ENCODE results near the gene DDX28. TPM values are rescaled to one million over a fixed set of nuclear protein-coding genes. Genes with fewer than 3 reads are reported as not detected.
"Not testable (repeated sequence)": the region's sequence is repeated elsewhere in the genome, so short reads cannot be mapped to it uniquely, and the experiment has no call there.

Gene DDX28
- total RNA-seq, 2 experiments from 2014 or later: 12.8 to 14.5 TPM

DNA sequence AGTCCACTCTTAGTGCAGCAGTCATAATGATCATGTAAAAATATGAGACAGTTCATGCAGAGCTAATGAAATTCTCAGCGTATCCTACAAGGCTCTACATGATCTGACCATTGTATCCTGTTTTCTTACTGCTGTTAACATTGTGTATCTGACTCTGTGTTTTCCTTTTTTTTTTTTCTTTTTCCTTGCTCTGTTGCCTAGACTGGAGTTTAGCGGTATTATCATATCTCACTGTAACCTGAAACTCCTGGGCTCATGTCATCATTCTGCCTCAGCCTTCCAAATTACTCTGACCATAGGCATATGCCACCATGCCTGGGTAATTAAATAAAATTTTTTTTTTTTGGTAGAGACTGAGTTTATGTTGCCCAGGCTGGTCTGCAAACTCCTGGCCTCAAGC lies 12.2 kb upstream of the DDX28 start:
- Mint-ChIP-seq H3K4me1 (ENCODE audit: low read depth) (peaks cover 6% of the 10 kb centered on the region), H3K36me3 (peaks cover 14% of the 10 kb centered on the region), H3K4me3 (no peak overlapping the region), H3K9me3 (no peaks in the 10 kb centered on the region), H3K27me3 (no peaks in the 10 kb centered on the region), H3K27ac (no peak overlapping the region)
- intact Hi-C loops (cut with micrococcal nuclease): no loop called here
- ChIA-PET POLR2A (no interaction called here), CTCF (interaction anchor here (0.6 to 1.8 kb wide), 2 partner anchors 32 to 219 kb away, joined by 4 to 10 read pairs; no protein-coding TSS in a partner anchor)
- no peak for DNase-seq

DNA sequence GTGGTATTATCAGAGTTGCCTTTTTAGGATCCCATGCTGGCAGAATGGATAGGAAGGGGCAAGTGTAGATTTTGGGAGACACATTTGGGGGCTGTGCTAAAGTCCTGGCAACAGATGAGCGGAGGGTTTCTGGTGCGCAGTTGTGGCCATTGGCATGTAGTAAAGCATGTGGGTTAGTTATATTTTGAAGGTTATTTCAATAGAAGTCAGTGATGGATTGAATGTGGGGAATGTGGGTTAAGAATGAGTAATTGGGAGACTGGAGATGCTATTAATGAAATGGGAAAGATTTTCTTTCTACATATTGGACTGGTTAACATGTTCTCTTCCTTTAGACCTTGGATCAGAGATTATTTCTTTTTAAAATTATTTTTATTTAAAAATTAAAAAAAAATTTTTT lies 10.1 kb upstream of the DDX28 start:
- Mint-ChIP-seq H3K4me1 (ENCODE audit: low read depth) (peaks cover 4% of the 10 kb centered on the region), H3K36me3 (peaks cover 12% of the 10 kb centered on the region)

DNA sequence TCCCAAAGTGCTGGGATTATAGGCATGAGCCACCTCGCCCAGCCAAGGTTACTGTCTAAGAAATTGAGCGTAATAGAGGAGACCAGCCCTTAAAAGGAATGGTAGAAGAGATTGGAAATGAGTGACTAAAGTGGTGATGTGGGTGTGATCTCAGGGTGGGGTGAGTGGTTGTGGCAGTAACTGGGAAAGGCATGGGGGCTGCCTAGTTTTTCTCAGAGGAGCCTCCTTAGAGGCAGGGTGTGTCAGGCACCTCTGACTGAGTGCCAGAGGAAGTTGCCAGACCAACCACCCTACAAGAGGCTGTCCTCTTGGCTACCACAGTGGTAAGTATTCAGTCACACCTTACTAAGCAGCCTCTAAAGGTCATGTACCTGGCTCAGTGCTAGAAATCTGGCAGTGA lies 8.9 kb upstream of the DDX28 start:
- no peak overlapping the region for H3K4me3 Mint-ChIP-seq
- ChIA-PET CTCF (no interaction called here), POLR2A (no interaction called here)
- H3K27me3 Mint-ChIP-seq: no peaks in the 10 kb centered on the region
- H3K36me3 Mint-ChIP-seq: peaks cover 17% of the 10 kb centered on the region
- DNase-seq: no peak
- H3K4me1 Mint-ChIP-seq (ENCODE audit: low read depth): peaks cover 4% of the 10 kb centered on the region
- intact Hi-C loops (cut with micrococcal nuclease): no loop called here
- H3K9me3 Mint-ChIP-seq: no peaks in the 10 kb centered on the region
- peak overlapping the region; percentile 2 for H3K27ac Mint-ChIP-seq

More for the DNA sequence above, 10.1 kb upstream of the DDX28 start:
- no peak overlapping the region for H3K27ac Mint-ChIP-seq
- no peaks in the 10 kb centered on the region for H3K9me3 Mint-ChIP-seq
- no peak overlapping the region for H3K4me3 Mint-ChIP-seq
- intact Hi-C loops (cut with micrococcal nuclease): no loop called here
- ChIA-PET POLR2A (no interaction called here), CTCF (no interaction called here)
- DNase-seq: no peak
- no peaks in the 10 kb centered on the region for H3K27me3 Mint-ChIP-seq

DNA sequence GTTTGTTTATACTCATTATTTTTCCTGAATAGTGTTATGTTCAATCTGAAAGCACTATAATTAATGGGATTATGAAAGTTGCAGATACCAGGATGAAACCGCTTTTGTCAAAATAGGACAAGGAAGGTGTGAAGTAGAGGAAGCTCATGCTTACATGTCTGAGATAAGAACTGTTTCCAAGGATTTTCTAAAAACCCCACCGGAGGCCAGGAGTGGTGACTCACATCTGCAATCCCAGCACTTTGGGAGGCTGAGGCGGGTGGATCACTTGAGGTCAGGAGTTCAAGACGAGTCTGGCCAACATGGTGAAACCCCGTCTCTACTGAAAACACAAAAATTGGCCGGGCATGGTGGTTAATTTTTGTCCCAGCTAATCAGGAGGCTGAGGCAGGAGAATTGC lies 7.1 kb upstream of the DDX28 start:
- DNase-seq; POLR2A ChIA-PET; intact Hi-C loops (cut with micrococcal nuclease); H3K27ac Mint-ChIP-seq; H3K27me3 Mint-ChIP-seq; H3K9me3 Mint-ChIP-seq; H3K4me3 Mint-ChIP-seq; H3K4me1 Mint-ChIP-seq (ENCODE audit: low read depth): not testable (repeated sequence)
- CTCF ChIA-PET: interaction anchor here (3.4 kb wide), 1 partner anchor 11 kb away, joined by 19 read pairs; no protein-coding TSS in a partner anchor
- peaks cover 24% of the 10 kb centered on the region for H3K36me3 Mint-ChIP-seq

DNA sequence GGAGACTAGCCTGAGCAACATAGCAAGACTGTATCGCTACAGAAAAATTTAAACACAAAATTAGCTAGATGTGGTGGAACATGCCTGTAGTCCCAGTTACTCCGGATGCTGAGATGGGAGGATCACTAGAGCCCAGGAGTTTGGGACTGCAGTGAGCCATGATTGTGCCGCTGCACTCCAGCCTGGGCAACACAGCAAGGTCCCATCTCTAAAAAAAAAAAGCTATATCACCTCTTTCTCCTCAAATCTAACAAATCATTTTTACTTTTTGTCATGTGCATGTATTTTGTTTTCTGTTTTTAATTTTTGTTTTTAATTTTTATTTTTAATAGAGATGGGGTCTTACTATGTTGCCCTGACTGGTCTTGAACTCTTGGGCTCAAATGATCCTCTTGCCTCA lies 6.0 kb upstream of the DDX28 start:
- CTCF ChIA-PET: interaction anchor here (0.7 to 3.4 kb wide), 2 partner anchors 12 to 222 kb away, joined by 3 to 19 read pairs; partner anchors contain the start of gene TSNAXIP1
- no peaks in the 10 kb centered on the region for H3K9me3 Mint-ChIP-seq
- POLR2A ChIA-PET: no interaction called here
- no peak for DNase-seq
- H3K27me3 Mint-ChIP-seq: no peaks in the 10 kb centered on the region
- H3K27ac Mint-ChIP-seq: no peak overlapping the region
- H3K36me3 Mint-ChIP-seq: peaks cover 26% of the 10 kb centered on the region
- H3K4me3 Mint-ChIP-seq: no peak overlapping the region
- peaks cover 9% of the 10 kb centered on the region for H3K4me1 Mint-ChIP-seq (ENCODE audit: low read depth)
- intact Hi-C loops (cut with micrococcal nuclease): no loop called here

DNA sequence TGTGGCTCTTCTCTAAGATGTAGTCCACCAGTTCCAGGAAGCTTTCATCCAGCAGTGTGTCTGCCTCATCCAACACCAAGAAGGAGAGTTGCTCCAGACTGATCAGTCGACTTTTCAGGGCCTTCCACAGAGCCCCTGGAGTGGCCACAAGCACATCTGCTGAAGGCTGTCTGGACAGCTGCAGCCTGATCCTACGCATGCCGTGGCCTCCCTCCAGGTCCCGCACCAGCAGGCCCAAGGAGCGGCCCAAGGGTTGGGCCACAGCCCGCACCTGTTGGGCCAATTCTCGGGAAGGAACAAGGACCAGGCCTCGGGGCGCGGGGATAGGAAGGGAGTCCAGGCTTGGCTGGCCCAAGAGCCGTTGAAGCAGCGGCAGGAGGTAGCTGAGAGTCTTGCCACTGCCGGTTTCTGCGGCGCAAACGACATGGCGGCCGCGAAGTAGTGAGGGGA lies 729 bp downstream of the DDX28 start:
- Mint-ChIP-seq H3K27me3 (no peaks in the 10 kb centered on the region), H3K4me3 (peak overlapping the region; percentile 95), H3K9me3 (no peaks in the 10 kb centered on the region), H3K4me1 (ENCODE audit: low read depth) (peaks cover 26% of the 10 kb centered on the region), H3K27ac (peak overlapping the region; percentile 94), H3K36me3 (peaks cover 17% of the 10 kb centered on the region)
- CTCF ChIA-PET: interaction anchor here (1.0 to 4.4 kb wide), 6 partner anchors 14 to 359 kb away, joined by 3 to 27 read pairs (median 7); no protein-coding TSS in a partner anchor
- intact Hi-C loops (cut with micrococcal nuclease): loop anchor here (2.0 kb wide), 3 partner anchors 30 to 130 kb away; partner anchors contain the start of genes PSKH1 and PSMB10
- POLR2A ChIA-PET: interaction anchor here (0.7 to 3.3 kb wide), 6 partner anchors 16 to 189 kb away, joined by 3 to 19 read pairs (median 7); partner anchors contain the start of genes DPEP2 and PSMB10
- DNase-seq: no peak

DNA sequence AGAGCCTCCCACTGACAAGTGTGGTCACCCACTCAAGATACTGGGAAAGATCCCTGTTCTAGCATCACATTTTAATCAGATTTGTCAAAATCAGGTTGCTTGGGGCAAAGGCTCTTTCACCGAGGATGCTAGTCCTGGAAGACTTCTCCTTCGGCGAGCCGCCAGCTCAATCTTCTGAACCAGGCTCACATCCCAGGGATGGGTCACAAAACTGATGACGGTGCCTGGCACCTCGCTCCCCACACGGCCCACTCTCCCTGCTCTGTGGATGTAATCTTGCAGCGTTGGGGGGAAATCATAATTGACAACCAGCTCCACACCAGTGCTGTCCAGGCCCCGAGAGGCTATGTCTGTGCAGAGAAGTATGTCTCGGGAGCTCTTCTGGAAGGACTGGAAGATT lies 1.5 kb downstream of the DDX28 start:
- H3K4me3 Mint-ChIP-seq: peak overlapping the region; percentile 95
- intact Hi-C loops (cut with micrococcal nuclease): no loop called here
- ChIA-PET POLR2A (interaction anchor here (2.5 to 3.3 kb wide), 3 partner anchors 15 to 85 kb away, joined by 10 to 19 read pairs (median 17); partner anchors contain the start of genes DPEP2 and PSMB10), CTCF (interaction anchor here (1.0 to 2.6 kb wide), 5 partner anchors 13 to 358 kb away, joined by 3 to 9 read pairs (median 6); no protein-coding TSS in a partner anchor)
- peak overlapping the region; percentile 5 for H3K27ac Mint-ChIP-seq
- peaks cover 13% of the 10 kb centered on the region for H3K36me3 Mint-ChIP-seq
- H3K27me3 Mint-ChIP-seq: no peaks in the 10 kb centered on the region
- H3K9me3 Mint-ChIP-seq: no peaks in the 10 kb centered on the region
- H3K4me1 Mint-ChIP-seq (ENCODE audit: low read depth): peaks cover 26% of the 10 kb centered on the region
- DNase-seq: no peak

DNA sequence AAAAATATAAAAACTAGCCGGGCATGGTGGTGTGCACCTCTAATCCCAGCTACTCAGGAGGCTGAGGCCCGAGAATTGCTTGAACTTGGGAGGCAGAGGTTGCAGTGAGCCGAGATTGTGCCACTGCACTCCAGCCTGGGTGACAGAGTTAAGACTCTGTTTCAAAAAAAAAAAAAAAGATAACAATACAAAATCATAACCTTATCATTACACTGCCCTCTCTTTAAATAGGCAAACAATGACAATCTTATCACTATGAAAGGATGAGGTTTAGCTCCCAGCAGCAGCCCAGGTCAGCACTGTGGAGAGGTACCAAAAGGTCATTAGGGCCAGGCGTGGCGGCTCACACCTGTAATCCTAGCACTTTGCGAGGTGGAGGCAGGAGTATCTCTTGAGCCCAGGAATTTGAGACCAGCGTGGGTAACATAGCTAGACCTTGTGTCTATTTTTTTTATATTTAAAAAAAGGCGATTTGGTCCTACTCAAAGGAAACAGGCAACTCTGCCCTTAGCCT lies 3.8 kb downstream of the DDX28 start:
- peaks cover 23% of the 10 kb centered on the region for H3K4me1 Mint-ChIP-seq (ENCODE audit: low read depth)
- ChIA-PET POLR2A (no interaction called here), CTCF (interaction anchor here (0.6 to 1.4 kb wide), 2 partner anchors 22 to 27 kb away, joined by 3 read pairs; no protein-coding TSS in a partner anchor)
- intact Hi-C loops (cut with micrococcal nuclease): no loop called here
- H3K27me3 Mint-ChIP-seq: no peaks in the 10 kb centered on the region
- H3K27ac Mint-ChIP-seq: no peak overlapping the region
- no peaks in the 10 kb centered on the region for H3K9me3 Mint-ChIP-seq
- DNase-seq: no peak
- H3K36me3 Mint-ChIP-seq: peaks cover 4% of the 10 kb centered on the region
- no peak overlapping the region for H3K4me3 Mint-ChIP-seq

DNA sequence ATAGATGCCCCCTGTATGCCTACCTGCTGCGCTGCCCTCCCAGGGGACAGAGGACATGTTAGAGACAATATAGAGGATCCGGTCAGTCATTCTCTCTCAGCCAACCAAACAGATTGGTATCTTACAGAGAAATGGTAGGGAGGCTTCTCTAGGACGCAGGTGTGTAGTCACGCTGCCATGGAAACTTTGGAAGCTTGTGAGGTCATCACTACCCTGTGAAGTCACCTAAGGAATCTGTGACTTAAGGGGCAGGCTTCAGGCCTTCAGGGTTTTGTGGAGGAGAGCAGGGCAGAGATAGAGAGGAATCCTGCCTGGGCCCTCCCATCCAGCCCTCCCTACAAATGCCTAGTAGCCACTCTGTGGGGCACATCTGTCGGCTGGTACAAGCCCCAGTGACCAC lies 7.4 kb downstream of the DDX28 start, which contains the start of gene DPEP2NB:
Gene DPEP2NB, minus strand, starts transcription at position 231 of the 400 bp plus-strand sequence. Its CDS starts 141 bp downstream, at position 90.
- Mint-ChIP-seq H3K27ac (no peak within 1 kb of the TSS), H3K36me3 (no peaks in the 10 kb centered on the region), H3K9me3 (no peaks in the 10 kb centered on the region), H3K4me3 (no peak within 1 kb of the TSS), H3K4me1 (ENCODE audit: low read depth) (no peaks in the 10 kb centered on the region), H3K27me3 (no peaks in the 10 kb centered on the region)
- POLR2A ChIA-PET: interaction anchor here (1.1 kb wide), 1 partner anchor 11 kb away, joined by 3 read pairs; no protein-coding TSS in a partner anchor
- CTCF ChIA-PET: interaction anchor here (1.1 kb wide), 1 partner anchor 132 kb away, joined by 3 read pairs; no protein-coding TSS in a partner anchor
- intact Hi-C loops (cut with micrococcal nuclease): no loop called here
- DNase-seq: no peak

DNA sequence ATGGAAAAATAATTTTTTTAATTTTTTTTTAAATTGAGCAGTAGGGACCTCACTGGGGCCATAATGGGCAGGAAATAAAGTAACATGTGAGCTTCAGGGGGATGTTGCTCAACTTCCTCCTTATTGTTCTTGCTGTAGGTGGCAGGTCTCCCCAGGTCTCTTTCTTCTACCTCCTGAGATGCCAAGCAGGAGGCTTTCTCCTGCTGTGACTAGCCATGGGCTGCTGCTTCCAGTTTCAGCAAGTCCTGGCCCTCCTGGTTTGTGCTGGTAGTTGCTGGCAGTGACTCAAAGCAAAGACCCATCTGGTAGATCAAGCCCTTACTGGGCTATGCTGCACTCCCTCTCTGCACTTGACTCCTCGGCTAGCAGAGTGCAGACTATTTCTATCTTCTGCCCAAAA lies 9.6 kb downstream of the DDX28 start:
- ChIA-PET CTCF (interaction anchor here (1.7 kb wide), 1 partner anchor 20 kb away, joined by 6 read pairs; no protein-coding TSS in a partner anchor), POLR2A (no interaction called here)
- no peaks in the 10 kb centered on the region for H3K27me3 Mint-ChIP-seq
- H3K9me3 Mint-ChIP-seq: no peaks in the 10 kb centered on the region
- intact Hi-C loops (cut with micrococcal nuclease): no loop called here
- H3K27ac Mint-ChIP-seq: no peak overlapping the region
- DNase-seq: peak; percentile 25
- H3K4me1 Mint-ChIP-seq (ENCODE audit: low read depth): no peaks in the 10 kb centered on the region
- H3K36me3 Mint-ChIP-seq: no peaks in the 10 kb centered on the region
- no peak overlapping the region for H3K4me3 Mint-ChIP-seq

DNA sequence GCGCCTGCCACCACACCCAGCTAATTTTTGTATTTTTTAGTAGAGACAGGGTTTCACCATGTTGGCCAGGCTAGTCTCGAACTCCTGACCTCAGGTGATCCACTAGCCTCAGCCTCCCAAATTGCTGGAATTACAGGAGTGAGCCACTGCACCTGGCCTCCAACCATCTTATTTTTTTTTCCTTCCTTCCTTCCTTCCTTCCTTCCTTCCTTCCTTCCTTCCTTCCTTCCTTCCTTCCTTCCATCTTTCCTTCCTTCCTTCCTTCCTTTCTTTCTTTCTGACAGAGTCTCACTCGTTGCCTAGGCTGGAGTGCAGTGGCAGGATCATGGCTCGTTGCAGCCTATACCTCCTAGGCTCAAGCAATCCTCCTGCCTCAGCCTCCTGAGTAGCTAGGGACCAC lies 13.2 kb downstream of the DDX28 start:
- H3K9me3 Mint-ChIP-seq; DNase-seq; H3K4me3 Mint-ChIP-seq; H3K27ac Mint-ChIP-seq; H3K27me3 Mint-ChIP-seq; POLR2A ChIA-PET; intact Hi-C loops (cut with micrococcal nuclease); CTCF ChIA-PET; H3K36me3 Mint-ChIP-seq: not testable (repeated sequence)
- peaks cover 20% of the 10 kb centered on the region for H3K4me1 Mint-ChIP-seq (ENCODE audit: low read depth)

DNA sequence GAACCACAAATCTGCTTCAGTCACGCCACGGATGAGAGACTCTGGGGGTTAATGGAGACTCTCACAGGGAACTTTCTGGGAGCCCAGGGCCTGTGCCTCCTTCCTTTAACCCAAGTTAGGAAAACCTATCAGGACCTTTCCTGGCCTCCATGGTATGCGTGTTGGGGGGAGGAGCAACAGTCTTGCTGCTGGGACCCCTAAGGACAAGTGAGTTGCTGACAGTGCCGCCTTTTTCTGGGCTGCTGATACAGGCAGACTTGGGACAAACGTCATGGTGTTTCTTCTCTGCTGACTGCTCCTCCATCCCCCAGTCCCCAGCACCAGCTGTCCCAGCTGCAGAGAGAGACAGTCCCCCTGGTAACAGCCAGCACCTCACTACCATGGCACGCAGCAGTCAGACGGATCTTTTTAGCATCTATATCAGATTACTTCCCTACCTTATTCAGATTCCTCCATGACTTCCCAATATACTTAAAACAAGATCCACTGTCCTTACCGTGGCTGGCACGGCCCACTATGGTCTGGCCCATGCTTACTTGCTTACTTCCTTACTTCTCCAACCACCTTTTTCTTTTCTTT lies 13.8 kb downstream of the DDX28 start:
- intact Hi-C loops (cut with micrococcal nuclease): no loop called here
- Mint-ChIP-seq H3K4me3 (no peak overlapping the region), H3K27me3 (no peaks in the 10 kb centered on the region), H3K9me3 (no peaks in the 10 kb centered on the region), H3K4me1 (ENCODE audit: low read depth) (peaks cover 23% of the 10 kb centered on the region), H3K27ac (no peak overlapping the region), H3K36me3 (no peaks in the 10 kb centered on the region)
- ChIA-PET CTCF (no interaction called here), POLR2A (no interaction called here)
- no peak for DNase-seq

All from activated CD4-positive, alpha-beta memory T cell treated with anti-CD3 and anti-CD28 coated beads for 36 hours (primary cell).